Stimulated activated CD4-positive, alpha-beta T cell treated with anti-CD3 and anti-CD28 coated beads, TNF-alpha, amount 100 ng/mL, for 1 hour (primary cell): ENCODE data around the gene DIRAS2.
"Not testable (repeated sequence)": the region's sequence is repeated elsewhere in the genome, so short reads cannot be mapped to it uniquely, and the experiment has no call there.

Experiments
- DNase-seq, 3 donors: peaks; one replicate each; pipeline ENCODE4 v3.0.0-alpha.2; 2020; ENCODE audit warnings: low read depth in 3 of 3, low spot score in 1 of 3

The DIRAS2 gene, protein sequence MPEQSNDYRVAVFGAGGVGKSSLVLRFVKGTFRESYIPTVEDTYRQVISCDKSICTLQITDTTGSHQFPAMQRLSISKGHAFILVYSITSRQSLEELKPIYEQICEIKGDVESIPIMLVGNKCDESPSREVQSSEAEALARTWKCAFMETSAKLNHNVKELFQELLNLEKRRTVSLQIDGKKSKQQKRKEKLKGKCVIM

DNA sequence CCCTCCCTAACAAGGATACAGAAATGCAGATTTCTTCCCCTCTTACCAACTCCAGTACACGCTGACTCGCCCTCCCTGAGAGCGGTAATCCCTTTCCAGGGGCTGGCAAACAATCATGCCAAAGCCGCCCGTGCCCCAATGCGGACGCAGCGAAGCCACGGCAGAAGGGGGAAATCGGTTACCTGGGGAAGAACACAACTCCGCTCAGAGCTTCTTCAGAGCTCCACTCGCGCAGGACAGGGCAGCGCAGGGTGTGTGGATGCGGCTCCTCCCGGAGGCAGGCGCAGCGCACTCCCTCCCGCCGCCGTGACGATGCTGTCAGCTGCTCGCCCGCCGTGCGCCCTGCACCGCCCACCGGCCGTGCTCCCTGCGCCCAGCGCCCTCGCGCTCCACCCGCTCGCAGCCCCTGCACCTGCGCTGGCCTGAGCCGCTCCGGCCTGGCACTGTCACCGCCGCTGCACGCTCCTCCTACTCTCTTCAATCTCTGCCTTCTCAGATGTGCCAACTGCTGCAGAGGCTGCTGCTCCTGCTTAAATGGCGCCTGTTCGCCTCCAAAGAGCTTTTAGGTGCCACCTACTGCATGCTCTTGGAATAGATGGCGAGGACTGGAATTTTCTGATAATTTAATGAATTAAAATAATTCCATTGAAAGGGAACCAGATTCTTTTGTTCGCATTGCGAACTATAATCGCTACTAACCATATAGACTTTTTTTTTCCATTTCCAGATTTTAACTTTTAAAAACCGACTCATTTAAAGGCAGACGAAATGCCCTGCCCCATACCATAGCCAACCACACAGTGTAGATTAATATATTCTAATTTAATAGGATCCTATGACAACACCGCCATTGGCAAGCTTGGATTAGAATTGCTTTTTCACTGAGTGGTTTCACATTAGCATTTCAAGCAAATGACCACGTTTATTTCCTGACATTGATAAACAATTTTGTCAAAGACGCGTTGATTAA is at the start of gene DIRAS2:
Gene DIRAS2 (minus strand): TSS at position 255 of the 970 bp plus-strand sequence. CDS start 28,997 bp downstream, outside the sequence.
- DNase-seq, result no peak

DNA sequence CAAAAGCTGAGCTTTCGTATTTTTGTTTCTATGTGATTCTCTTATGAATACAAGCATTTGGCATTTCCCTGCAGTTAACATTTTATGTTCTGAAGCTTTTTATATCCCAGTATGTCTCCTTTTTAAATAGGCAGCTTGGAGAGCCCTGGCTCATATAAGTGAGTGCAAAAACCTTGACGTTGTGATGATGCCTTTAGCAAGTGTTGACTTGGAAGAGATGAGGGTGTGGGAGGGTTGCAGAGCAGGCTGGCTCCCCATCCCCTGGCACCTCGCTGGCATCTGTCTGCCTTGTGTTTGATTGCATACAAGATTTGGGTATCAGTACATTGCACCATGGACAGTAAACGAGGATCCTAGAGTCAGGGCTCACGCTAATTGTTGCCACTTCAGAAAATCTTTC is 42.1 kb upstream of the DIRAS2 start:
- DNase-seq, result no peak

DNA sequence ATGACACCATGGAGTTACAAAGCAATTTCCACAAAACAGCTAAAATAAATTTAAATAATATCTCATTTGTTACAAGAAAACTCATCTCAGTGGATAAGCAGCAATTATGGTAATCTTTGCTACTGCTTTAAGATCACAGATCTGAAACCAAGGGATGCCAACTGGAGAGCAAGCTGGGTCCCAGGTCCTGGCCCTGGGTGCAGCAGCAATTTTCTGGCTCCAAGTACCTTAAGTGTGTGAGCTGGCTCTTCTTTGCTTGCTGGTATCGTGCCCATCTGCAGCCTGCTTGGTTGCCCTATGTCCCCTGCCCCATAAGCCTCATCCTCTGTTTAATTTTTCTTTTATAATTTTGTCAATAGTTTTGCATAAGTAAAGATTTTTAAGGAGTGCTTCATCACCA is 41.5 kb upstream of the DIRAS2 start:
- DNase-seq, result no peak

GRCh38 chr9:90680534-90680933 is 37.9 kb upstream of the DIRAS2 start:
- DNase-seq, result no peak

DNA sequence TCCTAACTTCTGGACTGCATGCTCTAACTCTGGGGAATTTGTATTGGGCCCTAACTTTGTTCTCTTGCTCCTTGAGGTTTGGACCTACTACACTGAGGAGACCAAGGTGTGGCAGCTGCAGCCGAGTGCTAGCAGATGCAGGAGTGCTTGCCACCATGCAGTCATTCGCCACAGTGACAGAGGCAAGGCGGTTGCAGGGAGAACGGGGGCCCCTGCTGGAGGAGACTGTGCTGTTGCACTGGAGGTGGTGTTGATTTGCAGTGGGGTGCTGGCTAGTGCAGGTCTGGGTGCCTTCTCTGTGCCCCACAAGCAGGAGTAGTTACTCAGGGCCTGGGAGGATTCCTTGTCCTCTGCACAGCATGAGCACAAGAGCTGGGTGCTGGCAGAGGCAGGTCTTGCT is 22.4 kb upstream of the DIRAS2 start:
- no peak for DNase-seq

DNA sequence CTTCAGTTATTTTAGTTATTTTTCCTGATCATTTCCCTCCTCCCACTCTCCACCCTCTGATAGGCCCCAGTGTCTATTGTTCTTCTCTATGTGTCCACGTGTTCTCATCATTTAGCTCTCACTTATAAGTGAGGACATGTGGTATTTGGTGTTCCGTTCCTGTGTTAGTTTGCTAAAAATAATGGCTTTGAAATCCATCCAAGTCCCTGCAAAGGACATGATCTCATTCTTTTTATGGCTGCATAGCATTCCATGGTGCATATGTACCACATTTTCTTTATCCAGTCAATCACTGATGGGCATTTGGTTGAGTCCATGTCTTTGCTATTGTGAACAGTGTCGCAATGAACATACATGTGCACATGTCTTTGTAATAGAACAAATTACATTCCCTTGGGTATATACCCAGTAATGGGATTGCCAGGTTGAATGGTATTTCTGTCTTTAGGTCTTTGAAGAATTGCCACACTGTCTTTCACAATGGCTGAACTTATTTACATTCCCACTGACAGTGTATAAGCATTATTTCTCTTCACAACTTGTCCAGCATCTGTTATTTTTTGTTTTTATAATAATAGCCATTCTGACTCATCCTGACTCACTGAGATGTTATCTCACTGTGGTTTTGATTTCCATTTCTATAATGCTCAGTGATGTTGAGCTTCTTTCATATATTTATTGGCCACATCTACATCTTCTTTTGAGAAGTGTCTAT is 17.2 kb upstream of the DIRAS2 start:
- no peak for DNase-seq

DNA sequence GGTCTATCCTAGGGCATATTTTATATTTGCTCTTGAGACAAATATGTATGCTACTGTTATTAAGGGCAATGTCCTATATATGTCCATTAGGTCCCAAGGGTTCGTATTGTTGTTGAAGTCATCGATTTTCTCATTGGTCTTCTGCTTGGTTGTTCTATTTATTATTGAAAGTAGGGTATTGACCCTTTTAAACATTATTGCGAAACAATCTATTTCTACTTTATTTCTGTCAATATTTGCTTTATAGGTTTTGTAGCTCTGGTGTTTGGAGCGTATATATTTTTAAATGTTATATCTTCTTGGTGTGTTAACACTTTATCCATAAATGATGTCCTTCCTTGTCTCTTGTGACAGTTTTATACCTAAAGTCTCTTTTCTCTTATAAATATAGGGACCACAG is 16.2 kb upstream of the DIRAS2 start:
- no peak for DNase-seq

GRCh38 chr9:90658181-90658580 is 15.6 kb upstream of the DIRAS2 start:
- DNase-seq, result no peak

DNA sequence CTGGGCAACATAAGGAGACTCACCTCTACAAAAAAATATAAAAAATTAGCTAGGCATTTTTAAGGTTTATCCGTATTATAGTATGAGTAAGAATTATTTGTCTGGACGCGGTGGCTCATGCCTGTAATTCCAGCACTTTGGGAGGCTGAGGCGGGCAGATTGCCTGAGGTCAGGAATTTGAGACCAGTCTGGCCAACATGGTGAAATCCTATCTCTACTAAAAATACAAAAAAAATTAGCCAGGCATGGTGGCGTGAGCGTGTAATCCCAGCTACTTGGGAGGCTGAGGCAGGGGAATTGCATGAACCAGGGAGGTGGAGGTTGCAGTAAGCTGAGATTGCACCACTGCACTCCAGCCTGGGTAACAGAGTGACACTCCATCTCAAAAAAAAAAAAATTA is 14.3 kb upstream of the DIRAS2 start:
- DNase-seq, result not testable (repeated sequence)

- DNase-seq, result no peak
These were observed 8.6 kb upstream of the DIRAS2 start for GRCh38 chr9:90651246-90651645.

DNA sequence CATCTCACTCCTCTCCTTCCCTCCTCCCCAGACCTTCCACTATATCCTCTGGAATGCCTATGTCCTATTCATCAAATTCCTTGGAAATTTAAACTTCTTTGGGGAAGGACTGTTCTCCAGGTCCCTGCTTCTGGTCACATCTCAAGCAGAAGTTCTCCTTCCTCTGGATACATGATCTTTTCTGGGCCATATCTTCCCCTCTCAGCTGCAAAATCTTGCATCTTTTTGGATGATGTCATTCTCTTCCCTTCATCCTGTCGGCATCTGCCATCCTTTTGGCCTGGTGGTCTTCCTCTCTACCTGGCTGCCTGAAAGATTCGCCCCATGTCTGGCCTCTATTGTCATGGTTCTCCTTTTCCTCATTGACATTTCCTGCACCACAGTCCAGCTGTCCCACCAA is 5.2 kb upstream of the DIRAS2 start:
- DNase-seq, result no peak

- no peak for DNase-seq
These were observed 3.1 kb upstream of the DIRAS2 start for GRCh38 chr9:90645721-90646120.

DNA sequence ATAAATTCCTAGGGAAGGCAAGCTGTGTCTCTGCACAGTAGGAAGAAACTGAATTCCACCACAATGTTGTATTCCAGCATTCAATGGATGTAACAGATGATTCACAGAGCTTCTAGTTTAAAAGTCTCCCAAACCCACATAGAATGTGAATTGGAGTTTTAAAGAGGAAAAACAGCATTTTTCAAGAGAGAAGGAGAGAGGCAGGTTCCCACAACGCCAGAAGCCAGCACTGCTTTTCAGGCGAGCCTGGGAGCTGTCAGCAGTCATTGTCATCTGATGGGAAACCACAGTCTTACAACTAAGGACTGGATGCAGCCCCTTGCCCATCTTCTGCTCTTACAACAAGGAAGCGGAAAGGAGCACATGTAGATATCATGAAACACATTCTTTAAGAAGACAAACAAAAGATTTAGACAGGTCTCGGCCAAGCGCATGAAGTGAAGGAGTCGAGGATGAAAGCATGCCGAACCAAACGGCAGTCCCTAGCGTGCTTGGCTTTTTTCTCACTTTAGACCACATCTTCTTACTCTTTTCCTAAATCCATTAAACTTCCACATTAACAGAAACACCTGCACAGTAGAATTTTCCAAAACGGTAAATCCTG is 638 bp downstream of the DIRAS2 start:
- no peak for DNase-seq

DNA sequence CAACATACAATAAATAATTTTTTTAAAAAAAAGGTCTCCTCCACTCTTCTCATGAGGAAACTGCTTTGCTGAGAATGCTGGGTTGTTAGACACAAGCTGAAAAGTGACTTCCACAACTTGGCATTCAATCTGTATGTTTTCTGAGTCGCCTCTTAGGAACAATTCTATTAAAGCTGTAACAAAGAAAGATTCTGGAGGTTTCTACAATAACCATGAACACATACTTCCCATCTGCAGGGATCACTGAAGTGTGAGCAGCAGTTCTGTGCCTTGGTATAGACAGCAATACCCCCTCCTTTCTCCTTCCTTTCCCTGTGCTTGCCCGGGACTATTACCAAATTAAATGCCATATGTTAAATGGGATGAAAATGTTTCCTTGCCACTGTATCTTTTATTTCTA is 1.5 kb downstream of the DIRAS2 start:
- DNase-seq, result no peak

DNA sequence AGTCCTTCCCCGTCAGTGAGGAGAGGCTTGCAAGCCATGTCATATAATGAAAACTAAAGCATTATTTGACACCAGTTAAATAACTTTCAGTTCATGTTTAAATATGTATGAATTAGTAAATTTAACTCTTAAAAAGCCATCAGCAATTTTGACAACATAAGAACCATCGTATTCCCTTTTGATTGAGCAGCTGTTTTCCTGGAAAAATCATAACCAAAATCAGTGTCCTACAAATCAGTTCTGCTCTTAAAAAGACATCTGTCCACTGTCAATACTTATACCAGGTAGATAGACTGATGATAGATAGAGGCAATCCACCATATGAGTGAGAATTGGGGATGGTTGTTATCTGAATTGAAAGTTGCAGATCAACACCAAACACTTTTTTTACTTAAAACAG is 2.3 kb downstream of the DIRAS2 start:
- no peak for DNase-seq

- no peak for DNase-seq
These were observed 5.0 kb downstream of the DIRAS2 start for GRCh38 chr9:90637626-90638025.

DNA sequence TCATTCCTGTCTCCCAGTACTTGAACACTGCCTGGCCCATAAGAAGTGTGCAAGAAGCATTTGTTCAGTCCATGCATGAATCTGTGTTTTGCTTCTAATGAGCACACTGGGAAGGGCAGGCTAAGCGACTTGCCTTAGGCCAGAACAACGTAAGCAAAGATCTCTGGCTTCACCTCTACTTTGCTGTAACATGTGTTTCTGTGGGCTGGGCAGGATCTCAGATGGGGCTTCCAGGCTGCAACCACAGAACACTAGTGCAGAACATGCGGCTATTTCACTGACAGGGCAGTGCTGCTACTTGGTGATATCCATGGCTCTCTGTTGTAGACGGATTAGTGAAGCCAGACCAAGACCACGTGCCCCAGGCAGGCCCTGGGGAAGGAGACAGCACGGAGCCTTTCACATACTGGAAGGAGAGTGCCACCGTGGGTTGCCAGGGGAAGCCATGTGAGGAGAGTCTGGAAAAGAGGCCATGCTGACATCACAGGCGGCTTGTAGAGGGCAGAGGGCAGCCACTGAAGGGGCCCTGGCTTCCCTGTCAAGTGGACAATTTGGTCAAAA is 9.9 kb downstream of the DIRAS2 start:
- DNase-seq, result no peak

- DNase-seq, result no peak
These were observed 10.7 kb downstream of the DIRAS2 start for GRCh38 chr9:90631964-90632363.

GRCh38 chr9:90629991-90630390 is 12.6 kb downstream of the DIRAS2 start:
- no peak for DNase-seq

GRCh38 chr9:90629354-90629753 is 13.3 kb downstream of the DIRAS2 start:
- DNase-seq, result no peak

DNA sequence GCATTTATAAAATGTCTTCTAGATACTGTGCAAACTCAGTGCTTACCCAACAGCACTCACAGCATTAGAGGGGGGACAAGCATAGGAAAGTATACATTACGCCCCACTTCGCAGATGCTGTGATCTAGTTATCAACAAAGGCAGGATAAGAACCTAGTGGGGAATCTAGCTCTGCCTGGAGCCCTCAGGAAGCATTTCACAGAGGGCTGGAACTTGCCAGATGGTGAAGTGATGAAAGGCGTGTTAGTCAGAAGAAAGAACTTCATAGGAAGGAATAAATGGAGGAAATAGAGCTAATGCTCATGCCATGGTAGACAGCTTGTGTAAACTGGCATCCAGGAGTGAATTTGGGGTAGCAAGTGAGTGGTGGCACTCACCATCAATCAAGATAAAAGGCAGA is 25.8 kb downstream of the DIRAS2 start:
- no peak for DNase-seq
